ENCODE data around the gene SPATA24. TPM values are rescaled to one million over a fixed set of nuclear protein-coding genes. Genes with fewer than 3 reads are reported as not detected.

Gene SPATA24
- total and polyA plus RNA-seq, 2 of the 13 experiments (the other 11 are each of a cell fraction or from before 2014, with no cell fraction given): 6.0 to 11.1 TPM

DNA sequence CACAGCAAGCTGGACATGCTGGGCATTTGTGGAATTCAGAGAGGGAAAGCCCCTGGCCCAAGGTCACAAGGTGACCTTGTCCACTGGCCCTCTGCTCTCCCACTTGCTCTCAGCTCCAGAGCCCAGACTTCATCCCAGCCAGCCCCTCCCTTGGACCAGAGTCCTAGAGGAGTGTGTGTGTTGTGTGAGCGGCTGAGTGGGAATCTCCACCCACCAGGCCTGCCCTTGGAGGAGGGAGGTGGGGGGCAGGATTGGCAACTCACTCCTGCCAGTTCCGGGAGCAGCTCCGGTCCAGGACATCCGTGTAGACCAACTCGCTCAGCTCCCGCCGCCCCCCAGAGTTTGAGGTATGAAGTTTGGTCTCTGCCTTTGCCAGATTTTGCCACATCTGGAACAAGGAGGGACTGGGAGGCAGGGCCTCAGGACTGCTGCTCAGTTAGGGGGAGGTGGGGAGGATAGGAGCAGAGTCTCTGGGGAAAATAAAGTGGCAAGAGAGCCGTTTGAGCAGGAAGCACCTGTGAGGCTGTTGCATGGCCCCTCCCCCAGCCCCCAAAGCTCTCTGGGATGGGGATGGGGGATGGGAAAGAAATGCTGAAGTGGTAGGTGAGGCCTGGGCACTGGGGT is 15.6 kb downstream of the SPATA24 start (continued):
- peak; percentile 84 for TF ChIP-seq HNRNPL (IDR thresholded peaks at IDR 0.05; ENCODE audit: low read depth, low read length)
- no peak for TF ChIP-seq NR3C1 (CRISPR knock-in tag; IDR thresholded peaks at IDR 0.05)
- 0 out of 2 replicates have a peak, but pooled peaks have one; percentile 29 for TF ChIP-seq MIER2 (CRISPR knock-in tag; IDR thresholded peaks at IDR 0.05)
- no peak for TF ChIP-seq ZNF331 (CRISPR knock-in tag; IDR thresholded peaks at IDR 0.05)
- TF ChIP-seq, protein P1, sequence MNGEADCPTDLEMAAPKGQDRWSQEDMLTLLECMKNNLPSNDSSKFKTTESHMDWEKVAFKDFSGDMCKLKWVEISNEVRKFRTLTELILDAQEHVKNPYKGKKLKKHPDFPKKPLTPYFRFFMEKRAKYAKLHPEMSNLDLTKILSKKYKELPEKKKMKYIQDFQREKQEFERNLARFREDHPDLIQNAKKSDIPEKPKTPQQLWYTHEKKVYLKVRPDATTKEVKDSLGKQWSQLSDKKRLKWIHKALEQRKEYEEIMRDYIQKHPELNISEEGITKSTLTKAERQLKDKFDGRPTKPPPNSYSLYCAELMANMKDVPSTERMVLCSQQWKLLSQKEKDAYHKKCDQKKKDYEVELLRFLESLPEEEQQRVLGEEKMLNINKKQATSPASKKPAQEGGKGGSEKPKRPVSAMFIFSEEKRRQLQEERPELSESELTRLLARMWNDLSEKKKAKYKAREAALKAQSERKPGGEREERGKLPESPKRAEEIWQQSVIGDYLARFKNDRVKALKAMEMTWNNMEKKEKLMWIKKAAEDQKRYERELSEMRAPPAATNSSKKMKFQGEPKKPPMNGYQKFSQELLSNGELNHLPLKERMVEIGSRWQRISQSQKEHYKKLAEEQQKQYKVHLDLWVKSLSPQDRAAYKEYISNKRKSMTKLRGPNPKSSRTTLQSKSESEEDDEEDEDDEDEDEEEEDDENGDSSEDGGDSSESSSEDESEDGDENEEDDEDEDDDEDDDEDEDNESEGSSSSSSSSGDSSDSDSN (CRISPR knock-in tag; IDR thresholded peaks at IDR 0.05): peak; percentile 38; the same call in 1 of the 2 replicates
- TF ChIP-seq, protein P2, sequence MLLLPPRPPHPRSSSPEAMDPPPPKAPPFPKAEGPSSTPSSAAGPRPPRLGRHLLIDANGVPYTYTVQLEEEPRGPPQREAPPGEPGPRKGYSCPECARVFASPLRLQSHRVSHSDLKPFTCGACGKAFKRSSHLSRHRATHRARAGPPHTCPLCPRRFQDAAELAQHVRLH (CRISPR knock-in tag; IDR thresholded peaks at IDR 0.05; ENCODE audit: borderline replicate concordance, low read depth): peak; percentile 59; the same call in 1 of the 2 replicates
- TF ChIP-seq GFI1 (CRISPR knock-in tag; IDR thresholded peaks at IDR 0.05; ENCODE audit: borderline replicate concordance): peak; percentile 55; the same call in 1 of the 2 replicates
- TF ChIP-seq ZNF501 (CRISPR knock-in tag; IDR thresholded peaks at IDR 0.05): no peak
- TF ChIP-seq, protein P3, sequence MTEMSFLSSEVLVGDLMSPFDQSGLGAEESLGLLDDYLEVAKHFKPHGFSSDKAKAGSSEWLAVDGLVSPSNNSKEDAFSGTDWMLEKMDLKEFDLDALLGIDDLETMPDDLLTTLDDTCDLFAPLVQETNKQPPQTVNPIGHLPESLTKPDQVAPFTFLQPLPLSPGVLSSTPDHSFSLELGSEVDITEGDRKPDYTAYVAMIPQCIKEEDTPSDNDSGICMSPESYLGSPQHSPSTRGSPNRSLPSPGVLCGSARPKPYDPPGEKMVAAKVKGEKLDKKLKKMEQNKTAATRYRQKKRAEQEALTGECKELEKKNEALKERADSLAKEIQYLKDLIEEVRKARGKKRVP (CRISPR knock-in tag; IDR thresholded peaks at IDR 0.05): no peak
- no peak for TF ChIP-seq FOXP1 (IDR thresholded peaks at IDR 0.05)
- no peak for TF ChIP-seq FOXP1 (CRISPR knock-in tag; IDR thresholded peaks at IDR 0.05)
- TF ChIP-seq ELF4 (CRISPR knock-in tag; IDR thresholded peaks at IDR 0.05; ENCODE audit: borderline replicate concordance): no peak
- TF ChIP-seq MXD4 (CRISPR knock-in tag; IDR thresholded peaks at IDR 0.05): no peak
- TF ChIP-seq, protein P4, sequence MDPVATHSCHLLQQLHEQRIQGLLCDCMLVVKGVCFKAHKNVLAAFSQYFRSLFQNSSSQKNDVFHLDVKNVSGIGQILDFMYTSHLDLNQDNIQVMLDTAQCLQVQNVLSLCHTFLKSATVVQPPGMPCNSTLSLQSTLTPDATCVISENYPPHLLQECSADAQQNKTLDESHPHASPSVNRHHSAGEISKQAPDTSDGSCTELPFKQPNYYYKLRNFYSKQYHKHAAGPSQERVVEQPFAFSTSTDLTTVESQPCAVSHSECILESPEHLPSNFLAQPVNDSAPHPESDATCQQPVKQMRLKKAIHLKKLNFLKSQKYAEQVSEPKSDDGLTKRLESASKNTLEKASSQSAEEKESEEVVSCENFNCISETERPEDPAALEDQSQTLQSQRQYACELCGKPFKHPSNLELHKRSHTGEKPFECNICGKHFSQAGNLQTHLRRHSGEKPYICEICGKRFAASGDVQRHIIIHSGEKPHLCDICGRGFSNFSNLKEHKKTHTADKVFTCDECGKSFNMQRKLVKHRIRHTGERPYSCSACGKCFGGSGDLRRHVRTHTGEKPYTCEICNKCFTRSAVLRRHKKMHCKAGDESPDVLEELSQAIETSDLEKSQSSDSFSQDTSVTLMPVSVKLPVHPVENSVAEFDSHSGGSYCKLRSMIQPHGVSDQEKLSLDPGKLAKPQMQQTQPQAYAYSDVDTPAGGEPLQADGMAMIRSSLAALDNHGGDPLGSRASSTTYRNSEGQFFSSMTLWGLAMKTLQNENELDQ (CRISPR knock-in tag; IDR thresholded peaks at IDR 0.05; ENCODE audit: borderline replicate concordance): no peak
- TF ChIP-seq ZNF570 (CRISPR knock-in tag; IDR thresholded peaks at IDR 0.05; ENCODE audit: borderline replicate concordance): no peak
- TF ChIP-seq, protein P5, sequence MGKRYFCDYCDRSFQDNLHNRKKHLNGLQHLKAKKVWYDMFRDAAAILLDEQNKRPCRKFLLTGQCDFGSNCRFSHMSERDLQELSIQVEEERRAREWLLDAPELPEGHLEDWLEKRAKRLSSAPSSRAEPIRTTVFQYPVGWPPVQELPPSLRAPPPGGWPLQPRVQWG (CRISPR knock-in tag; IDR thresholded peaks at IDR 0.05; ENCODE audit: borderline replicate concordance, low read depth): no peak
- TF ChIP-seq CBX1 (IDR thresholded peaks at IDR 0.05; ENCODE audit: low read depth): no peak
- TF ChIP-seq SYNCRIP (IDR thresholded peaks at IDR 0.05; ENCODE audit: insufficient read depth, low read depth, low read length): no peak
- no peak for TF ChIP-seq ZNF253 (CRISPR knock-in tag; IDR thresholded peaks at IDR 0.05; ENCODE audit: borderline replicate concordance)
- no peak for TF ChIP-seq EHMT2 (IDR thresholded peaks at IDR 0.05; ENCODE audit: borderline replicate concordance, low read depth, low read length)
- TF ChIP-seq, protein P6, sequence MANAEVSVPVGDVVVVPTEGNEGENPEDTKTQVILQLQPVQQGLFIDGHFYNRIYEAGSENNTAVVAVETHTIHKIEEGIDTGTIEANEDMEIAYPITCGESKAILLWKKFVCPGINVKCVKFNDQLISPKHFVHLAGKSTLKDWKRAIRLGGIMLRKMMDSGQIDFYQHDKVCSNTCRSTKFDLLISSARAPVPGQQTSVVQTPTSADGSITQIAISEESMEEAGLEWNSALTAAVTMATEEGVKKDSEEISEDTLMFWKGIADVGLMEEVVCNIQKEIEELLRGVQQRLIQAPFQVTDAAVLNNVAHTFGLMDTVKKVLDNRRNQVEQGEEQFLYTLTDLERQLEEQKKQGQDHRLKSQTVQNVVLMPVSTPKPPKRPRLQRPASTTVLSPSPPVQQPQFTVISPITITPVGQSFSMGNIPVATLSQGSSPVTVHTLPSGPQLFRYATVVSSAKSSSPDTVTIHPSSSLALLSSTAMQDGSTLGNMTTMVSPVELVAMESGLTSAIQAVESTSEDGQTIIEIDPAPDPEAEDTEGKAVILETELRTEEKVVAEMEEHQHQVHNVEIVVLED (CRISPR knock-in tag; IDR thresholded peaks at IDR 0.05; ENCODE audit: borderline replicate concordance): peak; percentile 32; the same call in 1 of the 2 replicates

Data from HepG2 (cell line).